ENCODE data around the gene TMED1.
"Not testable (repeated sequence)": the region's sequence is repeated elsewhere in the genome, so short reads cannot be mapped to it uniquely, and the experiment has no call there.

DNA sequence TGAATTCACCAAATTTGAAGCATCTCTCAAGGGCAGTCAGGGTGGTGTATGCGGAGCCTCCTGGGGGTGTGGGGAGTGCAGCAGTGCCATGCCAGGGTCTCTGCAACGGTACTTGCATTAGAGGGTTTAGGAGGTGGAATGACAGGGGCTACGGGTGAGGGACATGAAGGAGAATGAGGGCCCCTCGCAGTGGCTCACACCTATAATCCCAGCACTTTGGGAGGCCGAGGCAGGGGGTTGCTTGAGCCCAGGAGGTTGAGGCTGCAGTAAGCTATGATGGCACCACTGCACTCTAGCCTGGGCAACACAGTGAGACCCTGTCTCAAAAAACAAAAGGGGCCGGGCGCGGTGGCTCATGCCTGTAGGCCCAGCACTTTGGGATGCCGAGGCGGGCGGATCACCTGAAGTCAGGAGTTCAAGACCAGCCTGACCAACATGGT is 33.9 kb upstream of the TMED1 start:
- TF ChIP-seq, protein P1, sequence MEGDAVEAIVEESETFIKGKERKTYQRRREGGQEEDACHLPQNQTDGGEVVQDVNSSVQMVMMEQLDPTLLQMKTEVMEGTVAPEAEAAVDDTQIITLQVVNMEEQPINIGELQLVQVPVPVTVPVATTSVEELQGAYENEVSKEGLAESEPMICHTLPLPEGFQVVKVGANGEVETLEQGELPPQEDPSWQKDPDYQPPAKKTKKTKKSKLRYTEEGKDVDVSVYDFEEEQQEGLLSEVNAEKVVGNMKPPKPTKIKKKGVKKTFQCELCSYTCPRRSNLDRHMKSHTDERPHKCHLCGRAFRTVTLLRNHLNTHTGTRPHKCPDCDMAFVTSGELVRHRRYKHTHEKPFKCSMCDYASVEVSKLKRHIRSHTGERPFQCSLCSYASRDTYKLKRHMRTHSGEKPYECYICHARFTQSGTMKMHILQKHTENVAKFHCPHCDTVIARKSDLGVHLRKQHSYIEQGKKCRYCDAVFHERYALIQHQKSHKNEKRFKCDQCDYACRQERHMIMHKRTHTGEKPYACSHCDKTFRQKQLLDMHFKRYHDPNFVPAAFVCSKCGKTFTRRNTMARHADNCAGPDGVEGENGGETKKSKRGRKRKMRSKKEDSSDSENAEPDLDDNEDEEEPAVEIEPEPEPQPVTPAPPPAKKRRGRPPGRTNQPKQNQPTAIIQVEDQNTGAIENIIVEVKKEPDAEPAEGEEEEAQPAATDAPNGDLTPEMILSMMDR (IDR thresholded peaks at IDR 0.05): not testable (repeated sequence)
- TF ChIP-seq POLR2AphosphoS5 (IDR thresholded peaks at IDR 0.05): not testable (repeated sequence)

Measured in prostate gland (tissue), 2 donors.